Left lobe of liver (tissue), 2 donors: Measurements from ENCODE around the gene TAPBP. TPM values are rescaled to one million over a fixed set of nuclear protein-coding genes. Genes with fewer than 3 reads are reported as not detected.

Experiments
- ATAC-seq: fragments of 200-7000 bp; cut with Tn5 transposase; one replicate; pipeline ENCODE4 v1.9.1; 2020; ENCODE audit warnings: mild to moderate bottlenecking, moderate library complexity
- DNase-seq: peaks from one replicate; pipeline ENCODE4 v3.0.0-alpha.2; 2020; ENCODE audit warnings: low spot score
- total RNA-seq: library from RNA; stranded (reverse); gene quantifications from one replicate; pipeline ENCODE4 v1.2.1, GENCODE V29; 2021
- donor health status: DM: no; HTN: no; CAD: no; lungs with moderate emphysema.
- donor health status: DM: no; HTN: yes; CAD: no.

Gene TAPBP
- total RNA-seq, 1 donor from 2014 or later: 107 TPM

- DNase-seq (no peak), ATAC-seq (no peak)
These were observed 63.9 kb downstream of the TAPBP start for GRCh38 chr6:33249732-33250630.

Other genes with a start within 250 kb of the TAPBP start
- gene HLA-DPA1, start 240.4 kb downstream of the TAPBP start, total RNA-seq: 10.8 TPM
- 11.3 TPM for gene HLA-DPB1, start 238.1 kb downstream of the TAPBP start, total RNA-seq
- 0.55 TPM for gene COL11A2, start 121.6 kb downstream of the TAPBP start, total RNA-seq
- gene RXRB, start 113.4 kb downstream of the TAPBP start, total RNA-seq: 23.3 TPM
- 74.8 TPM for gene SLC39A7, start 113.2 kb downstream of the TAPBP start, total RNA-seq
- gene HSD17B8, start 109.4 kb downstream of the TAPBP start, total RNA-seq: 40.3 TPM
- 19.2 TPM for gene RING1, start 105.6 kb downstream of the TAPBP start, total RNA-seq
- gene VPS52, start 42.2 kb downstream of the TAPBP start, total RNA-seq: 30.2 TPM
- 555 TPM for gene RPS18, start 42.0 kb downstream of the TAPBP start, total RNA-seq
- gene B3GALT4, start 37.0 kb downstream of the TAPBP start, total RNA-seq: 1.2 TPM
- gene WDR46, start 24.8 kb downstream of the TAPBP start, total RNA-seq: 17.8 TPM
- gene PFDN6, start 24.5 kb downstream of the TAPBP start, total RNA-seq: 19.2 TPM
- gene RGL2, start 15.1 kb downstream of the TAPBP start, total RNA-seq: 19.7 TPM
- 7.7 TPM for gene ZBTB22, start 3.7 kb upstream of the TAPBP start, total RNA-seq
- 14.1 TPM for gene DAXX, start 8.9 kb upstream of the TAPBP start, total RNA-seq
- 0.38 TPM for gene KIFC1, start 77.7 kb upstream of the TAPBP start, total RNA-seq
- gene PHF1, start 96.9 kb upstream of the TAPBP start, total RNA-seq: 20.7 TPM
- 104 TPM for gene CUTA, start 104.0 kb upstream of the TAPBP start, total RNA-seq
- gene SYNGAP1, start 106.0 kb upstream of the TAPBP start, total RNA-seq: 2.5 TPM
- gene ZBTB9, start 140.5 kb upstream of the TAPBP start, total RNA-seq: 2.9 TPM